Spinal cord (tissue), 10 donors: Measurements from ENCODE around the gene CDH23. TPM values are rescaled to one million over a fixed set of nuclear protein-coding genes. Genes with fewer than 3 reads are reported as not detected.

Experiments used
- DNase-seq, 6 donors: peaks; one replicate each; pipeline versions ENCODE4 v3.0.0 to v3.0.0-alpha.2; 2013 to 2015; ENCODE audit warnings: low spot score in 6 of 6, low read depth in 4 of 6
- H3K27ac ChIP-seq: one replicate; pipeline ENCODE4 v1.5.1; 2013; ENCODE audit warnings: low read depth, low read length, control low read depth
- H3K27me3 ChIP-seq: one replicate; pipeline ENCODE4 v1.6.1; 2013; ENCODE audit warnings: low read length; ENCODE audit not compliant: control insufficient read depth, insufficient read depth
- H3K36me3 ChIP-seq: one replicate; pipeline ENCODE4 v1.6.1; 2013; ENCODE audit warnings: low read length; ENCODE audit not compliant: control insufficient read depth, insufficient read depth
- H3K4me1 ChIP-seq: one replicate; pipeline ENCODE4 v1.6.1; 2013; ENCODE audit warnings: low read length; ENCODE audit not compliant: control insufficient read depth, insufficient read depth
- H3K4me3 ChIP-seq: one replicate; pipeline ENCODE4 v1.5.1; 2013; ENCODE audit warnings: low read depth, low read length, control low read depth
- H3K9me3 ChIP-seq: one replicate; pipeline ENCODE4 v1.6.1; 2013; ENCODE audit warnings: low read length; ENCODE audit not compliant: control insufficient read depth, insufficient read depth
- WGBS: methylation state at CpG from one replicate; pipeline ENCODE4 v1.1.5; 2013; ENCODE audit warnings: missing lambda C conversion rate; ENCODE audit not compliant: insufficient coverage; 5-methylcytosine and 5-hydroxymethylcytosine counted together
- polyA plus RNA-seq, 2 donors: library from polyadenylated mRNA; unstranded; fragments of 120-200 nt; gene quantifications; one replicate each; pipeline ENCODE4 v1.2.1, GENCODE V29; 2013; ENCODE audit not compliant: insufficient read length in 2 of 2
- total RNA-seq, 2 donors: library from RNA; depleted of rRNA in 1 of 2; stranded (reverse); fragments of 120-200 nt in 1 of 2; fragments of >200 nt in 1 of 2; gene quantifications; one replicate each; pipeline versions ENCODE4 v1.2.3 to v1.2.4, GENCODE V29; 2013 to 2014
- donor health status: healthy.

Gene CDH23
- total and polyA plus RNA-seq, 4 donors, result 15.6 to 24.2 (median 19.0) TPM

DNA sequence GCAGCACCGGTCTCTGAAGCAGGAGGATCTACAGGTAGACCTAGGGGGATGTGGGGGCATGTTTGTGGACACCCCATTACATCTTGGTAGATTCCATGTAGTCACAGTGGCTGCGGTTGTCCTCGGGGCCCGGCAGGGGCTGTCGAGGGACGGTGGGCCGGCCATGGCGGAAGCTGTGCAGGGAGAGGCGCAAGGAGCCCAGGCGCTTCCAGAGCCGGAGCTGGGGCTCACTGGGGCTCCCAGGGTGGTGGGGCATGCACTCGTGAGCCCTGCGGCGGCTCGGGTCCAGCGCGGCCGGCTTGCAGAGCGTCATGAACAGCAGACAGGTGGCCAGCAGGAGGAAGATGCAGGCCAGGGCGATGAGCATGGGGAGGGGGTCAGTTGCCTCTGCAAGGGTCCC is 319.1 kb downstream of the CDH23 start:
- no peak overlapping the region for H3K27ac ChIP-seq
- 90% methylated on average over 20 of the region's 20 CpGs for WGBS
- peaks cover 19% of the 10 kb centered on the region for H3K36me3 ChIP-seq
- peaks cover 83% of the 10 kb centered on the region for H3K4me1 ChIP-seq
- no peaks in the 10 kb centered on the region for H3K9me3 ChIP-seq
- H3K27me3 ChIP-seq, result no peaks in the 10 kb centered on the region
- DNase-seq, result no peak
- H3K4me3 ChIP-seq, result no peak overlapping the region

DNA sequence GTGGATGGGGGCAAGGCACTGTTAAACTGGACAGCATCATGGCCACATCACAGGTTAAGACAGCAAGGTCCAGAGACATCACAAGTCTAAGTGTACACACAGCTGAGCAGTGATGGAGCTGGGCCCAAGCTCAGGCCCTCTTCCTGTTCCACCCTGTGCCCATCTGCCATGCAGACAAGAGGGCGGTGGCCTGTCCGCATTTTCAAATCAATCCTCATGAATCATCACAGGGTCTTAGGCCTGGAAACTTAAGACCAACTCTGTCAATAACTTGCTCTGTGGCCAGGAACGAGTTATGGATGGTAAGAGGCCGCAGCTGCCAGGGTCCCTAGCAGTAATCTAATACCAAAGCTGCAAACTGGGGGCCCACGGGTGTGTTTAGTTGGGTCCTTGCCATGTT is 319.7 kb downstream of the CDH23 start:
- Histone ChIP-seq H3K4me3 (no peak overlapping the region), H3K27ac (no peak overlapping the region), H3K4me1 (peaks cover 84% of the 10 kb centered on the region), H3K9me3 (no peaks in the 10 kb centered on the region), H3K27me3 (no peaks in the 10 kb centered on the region), H3K36me3 (peaks cover 19% of the 10 kb centered on the region)
- 93% methylated on average over 4 of the region's 5 CpGs for WGBS
- DNase-seq, result no peak

- Histone ChIP-seq H3K9me3 (no peaks in the 10 kb centered on the region), H3K4me3 (no peak overlapping the region), H3K27me3 (no peaks in the 10 kb centered on the region), H3K27ac (peak overlapping the region; percentile 4), H3K4me1 (peaks cover 84% of the 10 kb centered on the region), H3K36me3 (peaks cover 19% of the 10 kb centered on the region)
- 92% methylated on average over 3 of the region's 4 CpGs for WGBS
- DNase-seq, result no peak
Observed at GRCh38 chr10:71717056-71717455, 320.3 kb downstream of the CDH23 start.

DNA sequence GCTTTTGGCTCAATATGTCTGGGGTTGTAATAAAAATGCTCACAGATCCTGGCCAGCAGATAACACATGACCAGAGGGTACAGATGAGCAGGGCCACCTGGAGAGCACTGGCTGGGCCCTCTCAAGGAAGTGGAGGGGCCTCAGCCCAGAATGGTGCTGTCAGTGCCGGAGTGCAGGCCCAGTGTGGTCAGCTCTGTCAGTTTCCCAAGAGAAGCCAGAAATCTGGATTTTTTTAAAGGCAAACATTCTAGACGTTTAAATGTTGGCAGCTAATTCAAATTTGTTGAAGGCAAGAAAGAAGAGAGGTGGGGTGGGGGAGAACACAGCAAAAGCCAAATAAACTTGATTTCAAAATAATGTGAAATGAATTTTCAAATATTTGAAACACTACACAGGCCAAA is 320.8 kb downstream of the CDH23 start:
- Histone ChIP-seq H3K27ac (peak overlapping the region; percentile 4), H3K4me1 (peaks cover 81% of the 10 kb centered on the region), H3K36me3 (peaks cover 19% of the 10 kb centered on the region), H3K27me3 (no peaks in the 10 kb centered on the region), H3K9me3 (no peaks in the 10 kb centered on the region), H3K4me3 (no peak overlapping the region)
- peak in 1 of 6 donors; percentile 39 for DNase-seq
- 52% methylated on average over 2 of the region's 2 CpGs for WGBS

GRCh38 chr10:71718165-71718698 is 321.5 kb downstream of the CDH23 start:
- peak overlapping the region; percentile 62 for H3K27ac ChIP-seq

DNA sequence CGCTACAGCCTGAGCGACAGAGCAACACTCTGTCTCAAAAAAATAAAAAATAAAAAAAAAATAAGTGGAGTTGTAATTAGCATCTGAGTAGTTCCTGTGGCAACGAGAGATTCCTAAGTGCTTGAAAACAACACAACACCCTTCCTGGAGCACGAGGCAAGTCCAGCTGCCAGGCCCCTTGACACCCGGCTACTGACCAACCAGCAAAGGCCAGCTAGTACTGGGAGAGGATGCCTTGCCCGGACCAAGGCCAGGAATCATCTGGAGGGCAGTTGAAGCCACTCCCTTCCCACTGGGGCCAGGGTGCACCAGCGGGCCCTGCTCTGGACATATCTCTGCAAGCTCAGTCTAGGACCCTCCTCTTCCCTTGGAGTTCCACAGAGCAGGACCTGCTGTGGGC is 322.3 kb downstream of the CDH23 start:
- Histone ChIP-seq H3K27ac (peak overlapping the region; percentile 79), H3K4me1 (peaks cover 71% of the 10 kb centered on the region), H3K36me3 (peaks cover 16% of the 10 kb centered on the region), H3K27me3 (no peaks in the 10 kb centered on the region), H3K9me3 (no peaks in the 10 kb centered on the region), H3K4me3 (no peak overlapping the region)
- 78% methylated on average over 4 of the region's 7 CpGs for WGBS
- DNase-seq, result peak in 1 of 6 donors; percentile 30

More at GRCh38 chr10:71718165-71718698, 321.5 kb downstream of the CDH23 start:
- Histone ChIP-seq H3K4me3 (no peak overlapping the region), H3K4me1 (peaks cover 75% of the 10 kb centered on the region), H3K27me3 (no peaks in the 10 kb centered on the region), H3K9me3 (no peaks in the 10 kb centered on the region), H3K36me3 (peaks cover 16% of the 10 kb centered on the region)
- no peak for DNase-seq
- 90% methylated on average over 4 of the region's 10 CpGs for WGBS

GRCh38 chr10:71719464-71720201 is 322.9 kb downstream of the CDH23 start, which contains the start of gene C10orf105:
TSS of gene C10orf105 (minus strand) at chr10:71719778. CDS start at chr10:71716337, 3,441 bp downstream.
- Histone ChIP-seq H3K27ac (peak within 1 kb of the TSS; percentile 79), H3K4me1 (peaks cover 65% of the 10 kb centered on the region), H3K36me3 (peaks cover 18% of the 10 kb centered on the region), H3K4me3 (no peak within 1 kb of the TSS), H3K27me3 (no peaks in the 10 kb centered on the region), H3K9me3 (no peaks in the 10 kb centered on the region)
- 42% methylated on average over 13 of the region's 14 CpGs for WGBS
- DNase-seq, result peak in 4 of 6 donors; percentile 45 to 81 (median 58)

- H3K27ac ChIP-seq, result peak overlapping the region; percentile 79
- H3K4me3 ChIP-seq, result no peak overlapping the region
- H3K36me3 ChIP-seq, result peaks cover 13% of the 10 kb centered on the region
- WGBS, result 62% methylated on average over 4 of the region's 4 CpGs
- H3K9me3 ChIP-seq, result no peaks in the 10 kb centered on the region
- H3K27me3 ChIP-seq, result no peaks in the 10 kb centered on the region
- DNase-seq, result peak in 4 of 6 donors; percentile 50 to 81 (median 54)
- H3K4me1 ChIP-seq, result peaks cover 58% of the 10 kb centered on the region
Observed at GRCh38 chr10:71720288-71720687, 323.6 kb downstream of the CDH23 start.

DNA sequence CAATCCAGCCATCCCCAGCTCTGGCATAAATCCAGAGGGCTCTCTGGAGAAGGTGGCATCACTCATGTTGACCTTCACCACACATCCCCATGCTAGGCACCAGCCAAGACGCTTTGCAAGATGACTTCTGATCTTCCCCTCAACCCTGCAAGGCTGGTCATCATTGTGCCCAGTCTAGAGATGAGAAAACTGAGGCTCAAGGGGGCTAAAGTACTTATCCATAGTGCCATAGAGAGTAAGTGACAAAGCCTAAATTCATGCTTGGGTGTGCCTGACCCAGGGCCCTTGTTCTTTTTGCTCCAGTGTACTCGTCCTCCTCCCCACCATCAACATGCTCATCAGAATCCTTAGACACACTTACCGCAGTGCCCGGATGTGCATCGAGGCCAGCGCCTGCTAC is 324.6 kb downstream of the CDH23 start:
- DNase-seq, result no peak
- WGBS, result 96% methylated on average over 5 of the region's 6 CpGs
- H3K9me3 ChIP-seq, result no peaks in the 10 kb centered on the region
- H3K4me3 ChIP-seq, result no peak overlapping the region
- peaks cover 50% of the 10 kb centered on the region for H3K4me1 ChIP-seq
- H3K27ac ChIP-seq, result no peak overlapping the region
- no peaks in the 10 kb centered on the region for H3K27me3 ChIP-seq
- peaks cover 5% of the 10 kb centered on the region for H3K36me3 ChIP-seq

DNA sequence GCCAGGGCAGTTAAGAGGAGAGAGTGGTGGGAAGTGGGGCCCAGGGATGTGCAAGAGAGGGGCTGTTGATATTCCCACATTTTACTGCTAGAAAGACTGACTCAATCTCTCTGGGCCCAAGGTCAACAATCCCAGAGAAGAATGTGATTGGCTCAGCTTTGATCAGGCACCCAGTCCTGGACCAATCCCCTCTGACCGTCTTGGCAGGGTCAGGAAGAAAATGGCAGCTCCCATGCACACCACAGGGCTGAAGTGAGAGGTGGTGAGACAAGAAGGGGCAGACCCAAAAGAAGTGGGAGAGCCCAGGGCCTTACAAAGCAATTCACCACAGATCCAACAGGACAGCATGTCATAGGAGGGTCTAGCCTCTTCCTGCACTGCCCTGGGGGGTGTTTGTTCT is 326.1 kb downstream of the CDH23 start:
- H3K9me3 ChIP-seq, result no peaks in the 10 kb centered on the region
- no peak for DNase-seq
- peaks cover 3% of the 10 kb centered on the region for H3K36me3 ChIP-seq
- no peaks in the 10 kb centered on the region for H3K27me3 ChIP-seq
- H3K27ac ChIP-seq, result no peak overlapping the region
- H3K4me3 ChIP-seq, result no peak overlapping the region
- no CpG with 5 or more reads among the region's 1 CpG for WGBS
- H3K4me1 ChIP-seq, result peaks cover 48% of the 10 kb centered on the region
